Stimulated activated CD8-positive, alpha-beta memory T cell treated with anti-CD3 and anti-CD28 coated beads, Interleukin-15, amount 100 ng/mL, for 24 hours (primary cell): ENCODE data around the gene CORO1C.
"Not testable (repeated sequence)": the region's sequence is repeated elsewhere in the genome, so short reads cannot be mapped to it uniquely, and the experiment has no call there.

ENCODE experiments used
- DNase-seq: peaks from one replicate; pipeline ENCODE4 v3.0.0-alpha.2; 2020; ENCODE audit warnings: low read depth

The CORO1C gene

GRCh38 chr12:108672054-108672453 is 59.3 kb downstream of the CORO1C start:
- no peak for DNase-seq

GRCh38 chr12:108671110-108671509 is 60.2 kb downstream of the CORO1C start:
- no peak for DNase-seq

GRCh38 chr12:108670066-108670631 is 61.2 kb downstream of the CORO1C start:
- no peak for DNase-seq

- DNase-seq: no peak
Observed at GRCh38 chr12:108668542-108668941, 62.8 kb downstream of the CORO1C start.

GRCh38 chr12:108668063-108668462 is 63.3 kb downstream of the CORO1C start:
- no peak for DNase-seq

GRCh38 chr12:108667349-108667748 is 64.0 kb downstream of the CORO1C start:
- no peak for DNase-seq

GRCh38 chr12:108666401-108666881 is 64.9 kb downstream of the CORO1C start:
- DNase-seq: no peak

GRCh38 chr12:108665608-108666202 is 65.6 kb downstream of the CORO1C start:
- DNase-seq: no peak

GRCh38 chr12:108664338-108665258 is 66.7 kb downstream of the CORO1C start:
- DNase-seq: peak; percentile 39

GRCh38 chr12:108663324-108664015 is 67.8 kb downstream of the CORO1C start:
- DNase-seq: no peak

GRCh38 chr12:108658115-108658514 is 73.2 kb downstream of the CORO1C start:
- DNase-seq: not testable (repeated sequence)

GRCh38 chr12:108657130-108657745 is 74.1 kb downstream of the CORO1C start:
- DNase-seq: no peak

- DNase-seq: not testable (repeated sequence)
Observed at GRCh38 chr12:108656247-108656646, 75.1 kb downstream of the CORO1C start.

- not testable (repeated sequence) for DNase-seq
Observed at GRCh38 chr12:108655812-108656175, 75.5 kb downstream of the CORO1C start.

- not testable (repeated sequence) for DNase-seq
Observed at GRCh38 chr12:108654622-108655021, 76.7 kb downstream of the CORO1C start.

- DNase-seq: no peak
Observed at GRCh38 chr12:108653922-108654321, 77.4 kb downstream of the CORO1C start.

- DNase-seq: no peak
Observed at GRCh38 chr12:108653082-108653516, 78.2 kb downstream of the CORO1C start.

- DNase-seq: no peak
Observed at GRCh38 chr12:108650083-108650482, 81.2 kb downstream of the CORO1C start.

- DNase-seq: no peak
Observed at GRCh38 chr12:108649669-108650068, 81.6 kb downstream of the CORO1C start.

- no peak for DNase-seq
Observed at GRCh38 chr12:108649126-108649525, 82.2 kb downstream of the CORO1C start.

GRCh38 chr12:108648371-108648770 is 82.9 kb downstream of the CORO1C start:
- no peak for DNase-seq
